CD4-positive, alpha-beta T cell (primary cell): Measurements from ENCODE around the gene FBL. TPM values are rescaled to one million over a fixed set of nuclear protein-coding genes. Genes with fewer than 3 reads are reported as not detected.

ENCODE experiments used
- ATAC-seq: fragments of 200-7000 bp; cut with Tn5 transposase; one replicate; pipeline ENCODE4 v1.10.0; 2022; ENCODE audit warnings: mild to moderate bottlenecking; ENCODE audit not compliant: poor library complexity
- CTCF ChIA-PET: fragments of 350-600 bp; sonication (Branson Sonifier 250); formaldehyde crosslinking; loops from one replicate; lab custom pipeline; 2021; ENCODE audit warnings: antibody characterized with exemption, inconsistent platforms; lab: Charles Lee
- POLR2A ChIA-PET: fragments of 350-600 bp; sonication (Branson Sonifier 250); formaldehyde crosslinking; loops from one replicate; lab custom pipeline; 2021; ENCODE audit warnings: antibody characterized with exemption, inconsistent platforms; lab: Charles Lee
- DNase-seq, 14 experiments: peaks; one replicate each; pipeline ENCODE4 v3.0.0-alpha.2; 2013 to 2020; ENCODE audit warnings: mixed read lengths in 2 of 14
- H3K27ac ChIP-seq, 2 donors: one replicate each; pipeline versions ENCODE4 v1.5.1 to v1.7.0; 2013; ENCODE audit warnings: low read length in 2 of 2, low read depth in 1 of 2, mild to moderate bottlenecking in 1 of 2
- H3K27me3 ChIP-seq, 2 experiments: 1 replicate in 1 of 2; 2 replicates in 1 of 2; pipeline versions ENCODE4 v1.6.1 to v1.7.0; 2013; ENCODE audit warnings: low read length in 2 of 2, control low read depth in 1 of 2, mild to moderate bottlenecking in 1 of 2, moderate library complexity in 1 of 2; ENCODE audit not compliant: insufficient read depth in 2 of 2, control insufficient read depth in 1 of 2
- H3K36me3 ChIP-seq: one replicate; pipeline ENCODE4 v1.6.1; 2013; ENCODE audit warnings: low read length, control low read depth; ENCODE audit not compliant: insufficient read depth
- H3K4me1 ChIP-seq: one replicate; pipeline ENCODE4 v1.6.1; 2013; ENCODE audit warnings: low read length, control low read depth; ENCODE audit not compliant: insufficient read depth
- H3K4me3 ChIP-seq: one replicate; pipeline ENCODE4 v1.5.1; 2013; ENCODE audit warnings: mild to moderate bottlenecking, low read length, moderate library complexity
- H3K9me3 ChIP-seq, 2 experiments: 1 replicate in 1 of 2; 2 replicates in 1 of 2; pipeline versions ENCODE4 v1.6.1 to v1.7.0; 2013; ENCODE audit warnings: low read length in 2 of 2, mild to moderate bottlenecking in 2 of 2, control low read depth in 1 of 2, moderate library complexity in 1 of 2; ENCODE audit not compliant: control insufficient read depth in 1 of 2, insufficient read depth in 1 of 2
- H3K27ac Mint-ChIP-seq: one replicate; pipeline ENCODE4 v1.8.0; 2020; ENCODE audit warnings: mixed read lengths
- H3K27me3 Mint-ChIP-seq: one replicate; pipeline ENCODE4 v1.8.0; 2021; ENCODE audit warnings: mixed read lengths
- H3K36me3 Mint-ChIP-seq: one replicate; pipeline ENCODE4 v1.8.0; 2021; ENCODE audit warnings: low read depth, mixed read lengths
- H3K4me1 Mint-ChIP-seq: one replicate; pipeline ENCODE4 v1.8.0; 2021; ENCODE audit warnings: low read depth, mixed read lengths
- H3K4me3 Mint-ChIP-seq: one replicate; pipeline ENCODE4 v1.8.0; 2020; ENCODE audit warnings: mild to moderate bottlenecking, mixed read lengths
- H3K9me3 Mint-ChIP-seq: one replicate; pipeline ENCODE4 v1.8.0; 2020; ENCODE audit warnings: mixed read lengths
- CTCF ChIP-seq: fragments of 200-600 bp; IDR thresholded peaks from one replicate; pipeline ENCODE4 v1.8.0; 2022; ENCODE audit warnings: antibody characterized with exemption, mild to moderate bottlenecking
- intact Hi-C, 2 experiments: fragments of 100-400 bp; cut with DNase I in 1 of 2; cut with micrococcal nuclease in 1 of 2; formaldehyde crosslinking; loops; one replicate each; pipeline versions ENCODE4 v1.15.1 to v1.9.0; 2023 to 2025; cut with DNase I, micrococcal nuclease
- total RNA-seq, 174 experiments: library from RNA in 2 of 174; stranded (reverse) in 2 of 174; gene quantifications; one replicate each; pipeline ENCODE4 v1.2.3 and lab custom pipeline; 2021 to 2026

Gene FBL
- total RNA-seq, 2 experiments from 2014 or later, result 267 to 287 TPM

GRCh38 chr19:39796000-39796498, 50.1 kb downstream of the FBL start:
- H3K27me3 Mint-ChIP-seq, result peaks cover 7% of the 10 kb centered on the region
- Histone ChIP-seq H3K4me1 (peaks cover 7% of the 10 kb centered on the region), H3K36me3 (no peaks in the 10 kb centered on the region), H3K4me3 (no peak overlapping the region), H3K27ac (no peak overlapping the region), H3K27me3 (no peaks in the 10 kb centered on the region), H3K9me3 (no peaks in the 10 kb centered on the region)
- no peak for ATAC-seq
- H3K4me1 Mint-ChIP-seq, result no peaks in the 10 kb centered on the region
- H3K9me3 Mint-ChIP-seq, result no peaks in the 10 kb centered on the region
- POLR2A ChIA-PET, result no interaction called here
- CTCF ChIA-PET, result interaction anchor here (1.1 to 6.1 kb wide), 2 partner anchors 47 to 120 kb away, joined by 3 to 75 read pairs; no protein-coding TSS in a partner anchor
- no peak for TF ChIP-seq CTCF
- no peak for DNase-seq
- intact Hi-C loops, result loop anchor here in 1 of 2 experiments (5.0 kb wide), 1 partner anchor 176 kb away; the partner anchor contains the start of gene PSMC4
- H3K4me3 Mint-ChIP-seq, result no peak overlapping the region
- H3K36me3 Mint-ChIP-seq, result no peaks in the 10 kb centered on the region
- no peak overlapping the region for H3K27ac Mint-ChIP-seq

- Mint-ChIP-seq H3K27me3 (peaks cover 7% of the 10 kb centered on the region), H3K9me3 (no peaks in the 10 kb centered on the region), H3K27ac (no peak overlapping the region), H3K36me3 (no peaks in the 10 kb centered on the region), H3K4me3 (no peak overlapping the region), H3K4me1 (no peaks in the 10 kb centered on the region)
- H3K27me3 ChIP-seq, result no peaks in the 10 kb centered on the region
- H3K27ac ChIP-seq, result no peak overlapping the region
- ATAC-seq, result no peak
- H3K9me3 ChIP-seq, result no peaks in the 10 kb centered on the region
- no peaks in the 10 kb centered on the region for H3K36me3 ChIP-seq
- no peak overlapping the region for H3K4me3 ChIP-seq
- no peak for DNase-seq
- no peak for TF ChIP-seq CTCF
- ChIA-PET POLR2A (no interaction called here), CTCF (interaction anchor here (6.1 kb wide), 1 partner anchor 48 kb away, joined by 75 read pairs; no protein-coding TSS in a partner anchor)
- H3K4me1 ChIP-seq, result peaks cover 7% of the 10 kb centered on the region
- intact Hi-C loops, result loop anchor here in 1 of 2 experiments (5.0 kb wide), 1 partner anchor 177 kb away; the partner anchor contains the start of gene PSMC4
These were observed 51.2 kb downstream of the FBL start for GRCh38 chr19:39795001-39795400.

- DNase-seq (peak; percentile 52 to 83 (median 64)), ATAC-seq (peak; percentile 94)
- Mint-ChIP-seq H3K27ac (no peak overlapping the region), H3K4me1 (no peaks in the 10 kb centered on the region), H3K27me3 (peaks cover 11% of the 10 kb centered on the region), H3K9me3 (peaks cover 3% of the 10 kb centered on the region), H3K36me3 (no peaks in the 10 kb centered on the region), H3K4me3 (peak overlapping the region; percentile 81)
- ChIA-PET POLR2A (interaction anchor here (0.8 to 1.4 kb wide), 3 partner anchors 51 to 203 kb away, joined by 3 to 6 read pairs (median 4); partner anchors contain the start of genes PSMC4 and ZNF546), CTCF (interaction anchor here (0.7 to 6.1 kb wide), 11 partner anchors 9 to 264 kb away, joined by 3 to 75 read pairs (median 5); partner anchors contain the start of genes DYRK1B, FBL and PSMC4)
- Histone ChIP-seq H3K4me3 (peak overlapping the region; percentile 58), H3K36me3 (no peaks in the 10 kb centered on the region), H3K4me1 (peaks cover 7% of the 10 kb centered on the region), H3K27ac (no peak overlapping the region), H3K27me3 (no peaks in the 10 kb centered on the region), H3K9me3 (peaks cover 7 to 9% of the 10 kb centered on the region in 2 experiments)
- peak; percentile 90 for TF ChIP-seq CTCF
- intact Hi-C loops, result loop anchor here (1.0 to 2.0 kb wide), 2 partner anchors 51 to 428 kb away; no protein-coding TSS in a partner anchor
These were observed 53.1 kb downstream of the FBL start for GRCh38 chr19:39792999-39793546.
